ENCODE data around the gene VTI1A.

The VTI1A gene

GRCh38 chr10:112778579-112778978, 331.6 kb downstream of the VTI1A start:
- in situ Hi-C loops (cut with MboI; ENCODE audit: low pct_unique_long_range_greater_than_20kb, low sequenced_read_pairs, unreplicated experiment): no loop called here
- no peak for TF ChIP-seq CTCF (IDR thresholded peaks at IDR 0.05; ENCODE audit: extremely low read depth, insufficient read depth, missing control alignments)
- DNase-seq (ENCODE audit: low spot score): no peak

- in situ Hi-C loops (cut with MboI; ENCODE audit: low pct_unique_long_range_greater_than_20kb, low sequenced_read_pairs, unreplicated experiment): no loop called here
- no peak for DNase-seq (ENCODE audit: low spot score)
- no peak for TF ChIP-seq CTCF (IDR thresholded peaks at IDR 0.05; ENCODE audit: extremely low read depth, insufficient read depth, missing control alignments)
Measured at GRCh38 chr10:112779025-112779770, 332.2 kb downstream of the VTI1A start.

- in situ Hi-C loops (cut with MboI; ENCODE audit: low pct_unique_long_range_greater_than_20kb, low sequenced_read_pairs, unreplicated experiment): no loop called here
- no peak for TF ChIP-seq CTCF (IDR thresholded peaks at IDR 0.05; ENCODE audit: extremely low read depth, insufficient read depth, missing control alignments)
- no peak for DNase-seq (ENCODE audit: low spot score)
Measured at GRCh38 chr10:112782200-112782907, 335.3 kb downstream of the VTI1A start.

GRCh38 chr10:112783351-112784021, 336.5 kb downstream of the VTI1A start:
- TF ChIP-seq CTCF (IDR thresholded peaks at IDR 0.05; ENCODE audit: extremely low read depth, insufficient read depth, missing control alignments): no peak
- no peak for DNase-seq (ENCODE audit: low spot score)
- in situ Hi-C loops (cut with MboI; ENCODE audit: low pct_unique_long_range_greater_than_20kb, low sequenced_read_pairs, unreplicated experiment): no loop called here

- no peak for TF ChIP-seq CTCF (IDR thresholded peaks at IDR 0.05; ENCODE audit: extremely low read depth, insufficient read depth, missing control alignments)
- in situ Hi-C loops (cut with MboI; ENCODE audit: low pct_unique_long_range_greater_than_20kb, low sequenced_read_pairs, unreplicated experiment): no loop called here
- no peak for DNase-seq (ENCODE audit: low spot score)
Measured at GRCh38 chr10:112784022-112784461, 337.0 kb downstream of the VTI1A start.

- in situ Hi-C loops (cut with MboI; ENCODE audit: low pct_unique_long_range_greater_than_20kb, low sequenced_read_pairs, unreplicated experiment): no loop called here
- TF ChIP-seq CTCF (IDR thresholded peaks at IDR 0.05; ENCODE audit: extremely low read depth, insufficient read depth, missing control alignments): no peak
- DNase-seq (ENCODE audit: low spot score): no peak
Measured at GRCh38 chr10:112785089-112785488, 338.1 kb downstream of the VTI1A start.
